IMR-90 (cell line): Measurements from ENCODE around the gene DSCAML1.

ENCODE experiments used
- CEBPB ChIP-seq: IDR thresholded peaks from 2 replicates; pipeline ENCODE4 v1.6.1; 2012; ENCODE audit warnings: low read depth, low read length, improper control_type of control experiment
- TF ChIP-seq, protein P1 (sequence below): conservative IDR thresholded peaks from 2 replicates; pipeline ENCODE4 v1.5.1; 2012; ENCODE audit warnings: mild to moderate bottlenecking, low read depth, low read length, improper control_type of control experiment

DNA sequence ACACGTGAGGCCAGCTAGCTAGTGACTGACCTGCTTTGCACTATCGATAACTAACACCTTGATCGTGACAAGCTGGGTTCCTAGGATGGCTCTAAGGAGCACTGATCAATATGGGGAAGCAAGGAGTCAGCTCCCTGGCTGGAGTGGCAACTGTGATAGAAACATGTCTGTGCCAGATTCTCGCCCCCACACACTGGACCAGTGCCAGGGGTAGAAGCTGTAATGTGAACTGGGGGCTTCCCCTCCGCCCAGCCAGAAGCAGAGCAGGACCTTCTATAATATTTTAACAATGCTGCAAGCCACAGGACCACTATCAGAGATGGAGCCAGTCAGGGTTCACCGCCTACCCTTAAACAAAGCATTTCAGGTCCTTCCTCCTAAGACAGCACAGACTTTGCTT is 96.5 kb downstream of the DSCAML1 start:
- TF ChIP-seq, protein P1, sequence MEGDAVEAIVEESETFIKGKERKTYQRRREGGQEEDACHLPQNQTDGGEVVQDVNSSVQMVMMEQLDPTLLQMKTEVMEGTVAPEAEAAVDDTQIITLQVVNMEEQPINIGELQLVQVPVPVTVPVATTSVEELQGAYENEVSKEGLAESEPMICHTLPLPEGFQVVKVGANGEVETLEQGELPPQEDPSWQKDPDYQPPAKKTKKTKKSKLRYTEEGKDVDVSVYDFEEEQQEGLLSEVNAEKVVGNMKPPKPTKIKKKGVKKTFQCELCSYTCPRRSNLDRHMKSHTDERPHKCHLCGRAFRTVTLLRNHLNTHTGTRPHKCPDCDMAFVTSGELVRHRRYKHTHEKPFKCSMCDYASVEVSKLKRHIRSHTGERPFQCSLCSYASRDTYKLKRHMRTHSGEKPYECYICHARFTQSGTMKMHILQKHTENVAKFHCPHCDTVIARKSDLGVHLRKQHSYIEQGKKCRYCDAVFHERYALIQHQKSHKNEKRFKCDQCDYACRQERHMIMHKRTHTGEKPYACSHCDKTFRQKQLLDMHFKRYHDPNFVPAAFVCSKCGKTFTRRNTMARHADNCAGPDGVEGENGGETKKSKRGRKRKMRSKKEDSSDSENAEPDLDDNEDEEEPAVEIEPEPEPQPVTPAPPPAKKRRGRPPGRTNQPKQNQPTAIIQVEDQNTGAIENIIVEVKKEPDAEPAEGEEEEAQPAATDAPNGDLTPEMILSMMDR = no peak
- TF ChIP-seq CEBPB = no peak
